Lower leg skin (tissue), 3 donors: ENCODE data around the gene CAPN2.

Experiments used
- CTCF ChIP-seq, 3 donors: fragments of 450-650 bp; IDR thresholded peaks; one replicate each; pipeline ENCODE4 v1.5.1; 2016; ENCODE audit warnings: antibody characterized with exemption in 3 of 3, mild to moderate bottlenecking in 3 of 3, moderate library complexity in 2 of 3
- POLR2A ChIP-seq, 2 donors: fragments of 450-650 bp; IDR thresholded peaks; one replicate each; pipeline ENCODE4 v1.6.1; 2016 to 2017; ENCODE audit warnings: antibody characterized with exemption in 2 of 2, mild to moderate bottlenecking in 1 of 2, moderate library complexity in 1 of 2

GRCh38 chr1:223684488-223684792, 27.9 kb upstream of the CAPN2 start:
- no peak for TF ChIP-seq CTCF (IDR thresholded peaks at IDR 0.05)
- no peak for TF ChIP-seq POLR2A (IDR thresholded peaks at IDR 0.05)
